Erythroblast (primary cell): ENCODE results near the gene SLC20A1.

Experiments used
- DNase-seq, 2 experiments: peaks; one replicate each; lab custom pipeline; 2025; lab: John Stamatoyannopoulos, UW
- GATA1 ChIP-seq: IDR thresholded peaks from 2 replicates; pipeline ENCODE4 v1.6.1; 2011; ENCODE audit warnings: low read depth, mild to moderate bottlenecking, control low read depth, low read length, moderate library complexity
- POLR2A ChIP-seq: IDR thresholded peaks from 2 replicates; pipeline ENCODE4 v1.6.1; 2011; ENCODE audit warnings: mild to moderate bottlenecking, low read length

SLC20A1 gene

GRCh38 chr2:112708968-112709367 lies 63.2 kb downstream of the SLC20A1 start:
- TF ChIP-seq POLR2A (no peak), GATA1 (no peak)
- no peak for DNase-seq

- no peak for DNase-seq
- TF ChIP-seq POLR2A (no peak), GATA1 (no peak)
Observed at GRCh38 chr2:112709703-112710102, 64.0 kb downstream of the SLC20A1 start.

DNA sequence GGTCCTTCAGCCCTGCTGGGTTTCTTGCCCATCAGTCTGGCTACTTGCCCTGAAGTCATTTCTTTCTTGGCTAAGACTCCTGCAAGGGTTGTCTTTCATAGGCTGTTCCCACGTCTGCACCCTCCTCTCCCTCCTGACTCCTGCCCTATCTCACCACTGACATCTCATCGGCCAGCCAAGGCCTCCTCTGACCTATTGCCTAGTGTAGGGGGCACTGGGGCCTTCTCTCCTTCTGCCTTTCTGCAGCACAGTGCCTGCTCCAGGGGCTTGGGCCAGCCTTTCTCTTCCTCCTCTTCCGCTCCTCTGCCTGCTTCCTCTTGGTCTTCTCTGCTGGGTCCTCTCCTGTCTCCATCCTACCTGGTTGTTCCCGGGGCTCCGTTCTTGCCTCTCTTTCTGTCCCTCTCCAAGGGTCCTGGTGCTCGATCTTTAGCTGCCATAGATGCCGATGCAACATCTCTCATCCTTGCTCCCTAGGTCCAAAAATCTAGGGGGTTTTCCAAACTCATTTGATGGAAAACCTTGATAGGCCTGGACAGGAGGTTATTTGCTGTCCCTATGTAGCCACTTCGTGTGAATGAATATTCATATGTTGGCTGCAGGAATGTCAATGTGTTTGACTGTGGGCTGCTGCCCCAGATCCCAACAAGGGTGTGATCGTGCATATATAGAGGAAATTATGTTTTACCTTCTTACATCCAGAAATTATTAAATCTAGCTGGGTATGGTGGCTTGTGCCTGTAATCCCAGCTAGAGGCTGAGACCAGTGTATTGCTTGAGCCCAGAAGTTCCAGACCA lies 65.4 kb downstream of the SLC20A1 start:
- no peak for TF ChIP-seq POLR2A
- peak; percentile 32 to 59 for DNase-seq

- no peak for DNase-seq
- TF ChIP-seq GATA1 (no peak), POLR2A (no peak)
Observed at GRCh38 chr2:112712465-112712864, 66.7 kb downstream of the SLC20A1 start.

DNA sequence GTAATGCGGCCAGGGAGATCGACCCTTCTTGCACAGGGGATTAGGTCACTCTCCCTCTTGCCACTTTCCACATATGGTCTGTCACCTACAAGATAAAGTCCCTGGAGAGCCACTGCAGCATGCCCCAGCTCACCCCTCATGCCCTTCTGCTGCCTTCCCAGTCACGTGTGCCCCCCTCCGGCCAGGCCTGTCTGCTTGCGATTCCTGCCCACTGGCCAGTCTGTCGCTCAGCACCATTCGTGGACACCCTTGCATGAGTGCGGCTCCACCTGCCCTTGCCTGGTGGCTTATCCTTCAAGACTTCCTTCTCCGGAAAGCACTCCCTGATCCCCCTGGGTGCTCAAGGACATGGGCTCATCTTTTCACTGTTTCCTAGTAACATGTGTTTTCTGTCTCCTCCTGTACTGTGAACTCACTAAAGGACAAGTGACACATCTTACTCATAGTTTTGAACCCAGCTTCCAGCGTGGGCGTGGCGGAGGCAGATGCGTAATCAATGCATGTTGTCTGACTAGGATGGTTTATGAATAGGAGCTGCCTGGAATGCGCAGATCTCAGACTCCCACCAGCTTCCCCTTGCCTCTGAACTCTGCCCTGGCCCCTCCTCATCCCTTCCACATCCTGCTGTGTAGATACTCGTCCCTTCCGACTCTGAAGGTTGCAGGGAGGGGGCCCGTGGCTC lies 67.3 kb downstream of the SLC20A1 start:
- DNase-seq: peak in 1 of 2 experiments; percentile 36
- TF ChIP-seq GATA1 (no peak), POLR2A (no peak)
